Esophagus squamous epithelium (tissue), 5 donors: ENCODE measurements around the gene ZGPAT. TPM values are rescaled to one million over a fixed set of nuclear protein-coding genes. Genes with fewer than 3 reads are reported as not detected.
A peak's percentile ranks its signal among the peaks of the same experiment; 100 is the strongest.

Source experiments
- DNase-seq: peaks from one replicate; lab custom pipeline; 2025; lab: John Stamatoyannopoulos, UW
- H3K27ac ChIP-seq, 4 donors: fragments of 200-600 bp; sonication (generic); one replicate each; pipeline ENCODE4 v1.5.1; 2016 to 2019; ENCODE audit warnings: mild to moderate bottlenecking in 1 of 4
- H3K27me3 ChIP-seq, 4 donors: fragments of 200-600 bp; sonication (generic); 1 replicate in 3 of 4; 2 replicates in 1 of 4; pipeline versions ENCODE4 v1.5.1 to v1.6.0; 2017 to 2021; ENCODE audit warnings: antibody characterized with exemption in 1 of 4
- H3K36me3 ChIP-seq, 3 donors: fragments of 200-600 bp; sonication (generic); one replicate each; pipeline ENCODE4 v1.5.1; 2016 to 2019
- H3K4me1 ChIP-seq, 3 donors: fragments of 200-600 bp; sonication (generic); one replicate each; pipeline ENCODE4 v1.5.1; 2017 to 2019
- H3K4me3 ChIP-seq, 4 donors: fragments of 200-600 bp; sonication (generic); 1 replicate in 3 of 4; 2 replicates in 1 of 4; pipeline ENCODE4 v1.5.1; 2016 to 2019; ENCODE audit warnings: mild to moderate bottlenecking in 2 of 4, moderate library complexity in 1 of 4
- H3K9me3 ChIP-seq, 3 donors: fragments of 200-600 bp; sonication (generic); one replicate each; pipeline ENCODE4 v1.5.1; 2016 to 2019
- POLR2A ChIP-seq, 4 donors: fragments of 450-650 bp; IDR thresholded peaks; one replicate each; pipeline ENCODE4 v1.6.1; 2017; ENCODE audit warnings: antibody characterized with exemption in 4 of 4, mild to moderate bottlenecking in 4 of 4, moderate library complexity in 3 of 4
- WGBS, 2 donors: methylation state at CpG; one replicate each; pipeline ENCODE4 v1.1.5; 2018; 5-methylcytosine and 5-hydroxymethylcytosine counted together
- intact Hi-C: fragments of 100-400 bp; cut with DNase I; formaldehyde crosslinking; loops from one replicate; pipeline ENCODE4 v1.15.0; 2022
- total RNA-seq, 4 donors: library from RNA; depleted of rRNA; stranded (reverse); fragments of >200 nt; gene quantifications; one replicate each; pipeline ENCODE4 v1.1.0, GENCODE V29; 2016
- TF ChIP-seq, protein P1 (sequence below), 6 experiments: fragments of 450-650 bp in 4 of 6; fragments of 200-600 bp in 2 of 6; sonication (generic) in 2 of 6; IDR thresholded peaks; one replicate each; pipeline ENCODE4 v1.5.1; 2016 to 2019; ENCODE audit warnings: antibody characterized with exemption in 6 of 6, mild to moderate bottlenecking in 4 of 6, moderate library complexity in 4 of 6
- donor health status: DM: yes; HTN: yes; CAD: no.

The ZGPAT gene
- total RNA-seq, 4 donors from 2014 or later, result 25.4 to 31.9 (median 28.3) TPM

DNA sequence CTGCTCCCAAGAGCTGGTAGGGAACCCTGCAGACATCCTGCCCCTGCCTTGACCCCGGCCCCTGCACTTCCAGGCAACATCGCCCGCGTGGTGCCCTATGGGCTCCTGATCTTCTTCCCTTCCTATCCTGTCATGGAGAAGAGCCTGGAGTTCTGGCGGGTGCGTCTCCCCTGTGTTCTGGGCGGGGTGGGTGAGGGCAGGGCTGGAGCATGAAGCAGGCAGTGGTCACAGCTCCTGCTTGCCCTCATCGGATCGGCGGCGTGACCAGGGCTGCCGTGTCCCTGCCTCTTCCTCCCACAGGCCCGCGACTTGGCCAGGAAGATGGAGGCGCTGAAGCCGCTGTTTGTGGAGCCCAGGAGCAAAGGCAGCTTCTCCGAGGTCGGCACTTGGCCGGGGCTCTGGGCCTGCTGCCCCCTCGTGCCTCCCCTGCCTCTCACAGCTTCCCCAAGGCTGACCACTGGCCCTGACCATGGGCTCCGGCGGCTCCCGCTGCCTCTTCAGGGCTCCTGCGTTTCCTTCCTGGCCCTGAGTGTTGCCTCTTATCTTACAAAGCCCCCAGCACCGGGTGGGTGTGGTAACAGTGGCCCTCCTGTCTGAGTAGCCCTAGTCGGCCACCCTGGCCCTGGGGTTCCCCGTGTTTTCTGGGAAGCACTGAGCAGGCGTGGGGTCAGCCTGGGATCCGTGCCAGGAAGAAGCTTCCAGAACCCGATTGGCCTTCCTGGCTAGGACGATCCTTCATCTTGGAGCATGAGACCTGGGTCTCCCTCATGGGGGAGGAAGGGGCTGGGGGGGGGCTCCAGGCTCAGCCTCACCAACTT lies 19.4 kb upstream of the ZGPAT start:
- peaks cover 39 to 81% (median 58%) of the 10 kb centered on the region in 3 donors for H3K4me1 ChIP-seq

DNA sequence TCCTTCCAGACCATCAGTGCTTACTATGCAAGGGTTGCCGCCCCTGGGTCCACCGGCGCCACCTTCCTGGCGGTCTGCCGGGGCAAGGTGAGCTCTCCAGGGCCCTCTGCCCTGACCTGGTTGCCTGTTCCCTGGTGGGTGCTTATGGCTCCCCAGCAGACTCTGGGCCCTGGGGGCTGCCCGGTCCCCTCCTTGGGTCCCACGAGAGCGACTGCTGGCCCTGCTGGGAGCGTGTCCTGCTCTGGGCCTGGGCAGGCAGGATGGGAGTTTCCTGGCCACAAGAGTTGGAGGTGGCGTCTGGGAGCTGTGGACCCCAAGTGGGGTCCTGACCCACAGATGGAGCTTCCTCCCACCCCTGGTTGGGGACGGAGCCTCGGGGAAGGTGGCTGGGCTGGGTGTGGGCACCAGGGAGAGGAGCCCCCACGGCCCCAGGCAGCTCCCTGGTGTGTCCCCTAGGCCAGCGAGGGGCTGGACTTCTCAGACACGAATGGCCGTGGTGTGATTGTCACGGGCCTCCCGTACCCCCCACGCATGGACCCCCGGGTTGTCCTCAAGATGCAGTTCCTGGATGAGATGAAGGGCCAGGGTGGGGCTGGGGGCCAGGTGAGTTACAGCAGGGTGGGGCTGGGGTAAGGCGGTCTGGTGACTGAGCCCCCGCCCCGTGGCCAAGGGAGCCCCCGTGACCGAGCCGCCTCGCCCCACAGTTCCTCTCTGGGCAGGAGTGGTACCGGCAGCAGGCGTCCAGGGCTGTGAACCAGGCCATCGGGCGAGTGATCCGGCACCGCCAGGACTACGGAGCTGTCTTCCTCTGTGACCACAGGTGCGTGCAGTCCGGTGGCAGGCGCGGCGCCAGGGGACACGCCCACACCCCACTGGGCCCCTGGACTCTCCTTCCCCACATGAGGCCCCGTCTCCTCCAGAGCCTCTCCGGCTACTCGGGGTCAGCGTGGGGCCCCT lies 18.5 kb upstream of the ZGPAT start:
- Histone ChIP-seq H3K4me1 (peaks cover 39 to 82% (median 58%) of the 10 kb centered on the region in 3 donors), H3K36me3 (peaks cover 0 to under 1% (median 0%) of the 10 kb centered on the region in 3 donors), H3K27ac (peak overlapping the region in 3 of 4 donors; percentile 69 to 96 (median 87)), H3K27me3 (no peaks in the 10 kb centered on the region), H3K9me3 (no peaks in the 10 kb centered on the region), H3K4me3 (no peak overlapping the region)
- WGBS, 2 donors, result 95% methylated on average over 12 of the region's 44 CpGs; no CpG with 5 or more reads in 1 of the 2 donors
- DNase-seq, result no peak
- intact Hi-C loops, result no loop called here
- TF ChIP-seq, protein P1, sequence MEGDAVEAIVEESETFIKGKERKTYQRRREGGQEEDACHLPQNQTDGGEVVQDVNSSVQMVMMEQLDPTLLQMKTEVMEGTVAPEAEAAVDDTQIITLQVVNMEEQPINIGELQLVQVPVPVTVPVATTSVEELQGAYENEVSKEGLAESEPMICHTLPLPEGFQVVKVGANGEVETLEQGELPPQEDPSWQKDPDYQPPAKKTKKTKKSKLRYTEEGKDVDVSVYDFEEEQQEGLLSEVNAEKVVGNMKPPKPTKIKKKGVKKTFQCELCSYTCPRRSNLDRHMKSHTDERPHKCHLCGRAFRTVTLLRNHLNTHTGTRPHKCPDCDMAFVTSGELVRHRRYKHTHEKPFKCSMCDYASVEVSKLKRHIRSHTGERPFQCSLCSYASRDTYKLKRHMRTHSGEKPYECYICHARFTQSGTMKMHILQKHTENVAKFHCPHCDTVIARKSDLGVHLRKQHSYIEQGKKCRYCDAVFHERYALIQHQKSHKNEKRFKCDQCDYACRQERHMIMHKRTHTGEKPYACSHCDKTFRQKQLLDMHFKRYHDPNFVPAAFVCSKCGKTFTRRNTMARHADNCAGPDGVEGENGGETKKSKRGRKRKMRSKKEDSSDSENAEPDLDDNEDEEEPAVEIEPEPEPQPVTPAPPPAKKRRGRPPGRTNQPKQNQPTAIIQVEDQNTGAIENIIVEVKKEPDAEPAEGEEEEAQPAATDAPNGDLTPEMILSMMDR (IDR thresholded peaks at IDR 0.05), result no peak
- TF ChIP-seq POLR2A (IDR thresholded peaks at IDR 0.05), result no peak

More for the DNA sequence above, 19.4 kb upstream of the ZGPAT start:
- Histone ChIP-seq H3K27me3 (no peaks in the 10 kb centered on the region), H3K36me3 (no peaks in the 10 kb centered on the region), H3K9me3 (no peaks in the 10 kb centered on the region), H3K27ac (peak overlapping the region; percentile 69 to 96 (median 80)), H3K4me3 (no peak overlapping the region)
- intact Hi-C loops, result no loop called here
- no peak for DNase-seq
- TF ChIP-seq POLR2A (IDR thresholded peaks at IDR 0.05), result no peak
- TF ChIP-seq, protein P1 (IDR thresholded peaks at IDR 0.05), result no peak
- WGBS, 2 donors, result 64 to 74% methylated on average over 11 to 13 of the region's 31 CpGs

DNA sequence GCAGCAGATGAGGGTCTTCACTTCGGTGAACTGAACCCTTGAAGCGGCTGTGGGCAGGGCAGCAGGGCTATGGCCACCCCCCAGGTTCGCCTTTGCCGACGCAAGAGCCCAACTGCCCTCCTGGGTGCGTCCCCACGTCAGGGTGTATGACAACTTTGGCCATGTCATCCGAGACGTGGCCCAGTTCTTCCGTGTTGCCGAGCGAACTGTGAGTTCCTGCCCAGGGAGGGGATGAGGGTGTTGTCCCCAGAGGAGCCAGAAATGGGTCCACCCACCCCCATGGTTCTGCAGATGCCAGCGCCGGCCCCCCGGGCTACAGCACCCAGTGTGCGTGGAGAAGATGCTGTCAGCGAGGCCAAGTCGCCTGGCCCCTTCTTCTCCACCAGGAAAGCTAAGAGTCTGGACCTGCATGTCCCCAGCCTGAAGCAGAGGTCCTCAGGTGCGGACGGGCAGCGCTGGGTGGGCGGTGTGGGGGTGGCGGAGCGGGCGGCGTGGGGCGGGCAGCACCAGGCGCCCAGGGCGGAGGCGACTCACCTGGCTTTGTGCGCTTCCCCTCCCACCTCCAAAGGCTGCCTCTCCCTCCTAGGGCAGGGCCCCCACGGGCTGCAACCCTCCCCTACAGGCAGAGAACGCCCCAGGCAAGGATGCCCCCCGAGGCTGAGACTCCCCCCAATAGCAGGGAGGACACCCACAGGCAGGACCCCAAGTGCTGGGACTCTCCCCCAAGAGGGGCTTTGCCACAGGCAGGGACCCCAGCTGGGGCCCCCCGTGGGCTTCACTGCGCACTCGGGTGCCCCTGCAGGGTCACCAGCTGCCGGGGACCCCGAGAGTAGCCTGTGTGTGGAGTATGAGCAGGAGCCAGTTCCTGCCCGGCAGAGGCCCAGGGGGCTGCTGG lies 17.6 kb upstream of the ZGPAT start:
- intact Hi-C loops, result no loop called here
- Histone ChIP-seq H3K27ac (peak overlapping the region in 1 of 4 donors; percentile 61), H3K36me3 (peaks cover 0 to 7% (median 0%) of the 10 kb centered on the region in 3 donors), H3K27me3 (no peaks in the 10 kb centered on the region), H3K9me3 (no peaks in the 10 kb centered on the region), H3K4me3 (no peak overlapping the region), H3K4me1 (peaks cover 39 to 88% (median 68%) of the 10 kb centered on the region in 3 donors)
- 80 to 87% methylated on average over 3 to 13 of the region's 40 CpGs for WGBS, 2 donors
- TF ChIP-seq, protein P1 (IDR thresholded peaks at IDR 0.05), result no peak
- no peak for TF ChIP-seq POLR2A (IDR thresholded peaks at IDR 0.05)
- DNase-seq, result no peak

DNA sequence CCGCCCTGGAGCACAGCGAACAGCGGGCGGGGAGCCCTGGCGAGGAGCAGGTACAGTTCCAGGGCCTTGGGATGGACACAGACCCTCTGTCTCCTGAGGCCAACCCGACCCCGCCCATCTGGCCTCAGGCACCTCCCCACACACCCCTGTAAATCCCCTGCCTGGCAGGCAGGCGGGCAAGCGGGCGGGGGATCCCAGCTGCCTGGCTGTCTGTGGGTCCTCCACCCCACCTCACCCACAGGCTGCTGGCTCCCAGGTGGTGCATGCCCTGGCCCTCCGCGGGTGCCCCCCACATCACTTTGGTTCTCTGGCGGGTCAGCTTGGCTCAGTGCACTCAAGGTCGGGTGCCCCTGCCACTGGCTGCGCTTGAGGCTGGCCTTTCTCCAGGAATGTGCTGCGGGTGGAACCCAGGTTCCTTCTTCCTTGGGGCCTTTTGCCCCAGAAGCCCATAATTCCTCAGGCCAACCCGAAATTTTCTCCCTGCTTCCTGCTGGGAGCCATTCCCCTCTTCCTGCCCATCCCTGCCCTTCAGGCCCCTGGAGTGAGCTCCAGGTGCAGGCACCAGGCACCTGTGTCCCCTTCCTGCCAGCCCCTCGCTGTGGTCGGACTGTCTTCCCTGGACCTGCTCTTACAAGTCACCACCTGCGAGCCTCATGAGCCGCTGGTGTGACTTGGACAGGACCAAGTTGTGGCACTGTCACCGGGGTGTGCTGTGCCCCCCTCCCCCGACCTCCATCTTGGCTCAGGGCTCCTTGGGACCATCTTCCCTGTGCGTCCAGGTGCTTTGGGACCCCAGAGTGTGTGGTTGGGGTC lies 16.7 kb upstream of the ZGPAT start:
- intact Hi-C loops, result no loop called here
- Histone ChIP-seq H3K4me1 (peaks cover 34 to 88% (median 69%) of the 10 kb centered on the region in 3 donors), H3K27ac (peak overlapping the region in 2 of 4 donors; percentile 13 to 61), H3K4me3 (no peak overlapping the region), H3K27me3 (no peaks in the 10 kb centered on the region), H3K9me3 (no peaks in the 10 kb centered on the region), H3K36me3 (peaks cover 0 to 7% (median 0%) of the 10 kb centered on the region in 3 donors)
- no peak for DNase-seq
- WGBS, 2 donors, result 25 to 63% methylated on average over 14 to 16 of the region's 24 CpGs
- TF ChIP-seq, protein P1 (IDR thresholded peaks at IDR 0.05), result no peak
- TF ChIP-seq POLR2A (IDR thresholded peaks at IDR 0.05), result no peak
